ENCODE data around the gene ALG14.

Gene ALG14

DNA sequence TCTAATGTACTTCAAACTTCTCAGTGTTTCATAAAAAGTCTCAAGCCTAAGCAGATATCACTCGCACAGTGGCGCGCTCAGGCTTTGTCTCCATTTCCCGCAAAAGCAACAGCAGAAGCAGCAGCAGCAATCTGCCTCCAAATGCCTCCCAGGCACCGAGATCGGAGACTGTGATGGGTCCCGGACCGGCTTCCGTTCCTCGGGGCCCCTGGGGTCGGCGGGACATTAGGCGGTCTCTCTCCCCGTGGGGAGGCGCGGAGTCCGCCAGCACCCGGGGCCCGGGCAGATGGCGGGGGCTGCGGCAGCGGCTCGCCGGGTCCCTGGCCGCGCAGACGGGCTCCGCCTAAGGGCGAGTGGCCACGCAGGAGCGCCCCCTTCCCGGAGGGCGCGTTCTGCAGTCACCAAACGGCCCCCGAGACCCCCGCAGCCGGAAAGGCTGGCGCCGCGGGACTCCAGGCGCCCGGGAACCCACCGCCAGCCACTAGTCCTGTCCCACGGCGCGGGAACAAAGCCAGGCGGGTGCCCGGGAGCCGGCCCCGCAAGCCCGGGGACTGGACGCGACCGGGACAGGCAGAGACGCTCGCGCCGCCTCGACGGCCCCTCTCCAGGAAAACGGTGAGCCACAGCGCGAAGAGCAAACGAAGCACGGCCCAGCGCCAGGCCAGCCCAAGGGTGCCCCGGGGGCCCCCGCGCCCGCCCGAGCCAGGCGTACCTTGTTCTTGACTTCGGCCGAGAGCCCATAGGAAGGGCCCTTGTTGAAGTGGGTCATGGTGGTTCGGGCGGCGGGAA lies 146.4 kb downstream of the ALG14 start:
- DNase-seq = peak; percentile 3

DNA sequence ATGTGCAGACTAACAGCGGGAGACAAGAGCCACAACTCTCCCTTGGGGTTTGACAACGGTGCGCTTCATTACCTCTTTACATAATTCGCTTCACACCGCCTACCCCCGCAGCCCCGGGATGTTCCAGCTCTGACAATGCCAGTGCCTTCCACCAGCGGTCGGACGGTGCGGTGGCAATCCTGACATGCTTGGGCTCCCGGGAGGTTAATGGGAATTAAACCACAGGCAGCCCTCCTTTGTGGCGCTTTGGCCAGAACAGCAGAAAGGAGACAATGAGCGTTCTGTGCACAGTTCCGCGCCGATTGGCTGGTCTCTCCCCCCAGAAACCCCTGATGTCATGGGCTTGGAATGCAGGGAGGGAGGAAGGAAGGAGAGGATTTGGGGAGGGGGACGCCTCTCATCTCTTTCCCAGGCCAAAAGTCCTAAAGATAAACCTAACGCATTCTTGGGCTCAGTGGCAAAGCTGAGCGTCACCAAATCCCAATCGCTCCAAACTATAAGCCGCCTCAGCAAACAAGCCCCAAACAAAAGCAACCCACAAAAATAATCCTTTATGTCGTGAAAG lies 147.1 kb downstream of the ALG14 start:
- peak; percentile 6 for DNase-seq

DNA sequence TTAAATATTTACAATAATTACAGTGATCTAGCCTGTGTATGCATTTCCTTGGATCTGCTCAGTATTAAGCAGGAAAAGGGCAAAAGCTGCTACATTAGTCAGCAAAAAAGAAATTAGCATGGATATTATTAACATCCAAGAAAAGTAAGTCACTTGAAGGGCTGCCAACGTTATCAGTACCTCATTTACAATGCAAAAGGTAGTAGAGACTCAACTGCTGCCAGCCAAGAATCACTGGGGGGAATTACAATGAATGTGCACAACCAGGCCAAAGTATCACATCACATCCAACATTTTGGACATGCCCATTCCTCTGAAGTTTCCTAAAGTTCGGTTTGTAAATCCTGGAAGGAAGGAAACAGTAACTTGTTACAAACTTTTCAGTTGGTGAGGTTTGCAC lies 147.7 kb downstream of the ALG14 start:
- DNase-seq = no peak
